B cell (primary cell): ENCODE results near the gene COL26A1.

Experiments used
- CTCF ChIP-seq: fragments of 200-600 bp; IDR thresholded peaks from one replicate; pipeline ENCODE4 v1.8.0; 2022; ENCODE audit warnings: antibody characterized with exemption, mild to moderate bottlenecking
- EZH2 ChIP-seq: IDR thresholded peaks from 2 replicates; pipeline ENCODE4 v1.6.1; 2012; ENCODE audit warnings: borderline replicate concordance, low read depth, mild to moderate bottlenecking, moderate library complexity, low read length; ENCODE audit not compliant: insufficient read depth, poor library complexity, severe bottlenecking

GRCh38 chr7:101518336-101518735, 155.7 kb downstream of the COL26A1 start:
- TF ChIP-seq CTCF (no peak), EZH2 (no peak)
